GM23338 (cell line): ENCODE results near the gene ABCB11. TPM values are rescaled to one million over a fixed set of nuclear protein-coding genes. Genes with fewer than 3 reads are reported as not detected.

Experiments
- ATAC-seq: fragments of 200-7000 bp; cut with Tn5 transposase; 3 replicates; pipeline ENCODE4 v1.9.1; 2020
- DNase-seq: peaks from one replicate; pipeline ENCODE4 v3.0.0-alpha.2; 2015; ENCODE audit warnings: low spot score
- H2AFZ ChIP-seq: fragments of 200-600 bp; sonication (generic); 2 replicates; pipeline ENCODE4 v1.8.0; 2016; ENCODE audit warnings: antibody characterized with exemption, mild to moderate bottlenecking, moderate library complexity
- H3F3A ChIP-seq: fragments of 200-600 bp; sonication (generic); replicated peaks from 2 replicates; pipeline ENCODE4 v1.8.0; 2017; ENCODE audit warnings: antibody characterized with exemption, mixed run types, low read depth
- H3K27ac ChIP-seq: fragments of 200-600 bp; sonication (generic); 2 replicates; pipeline ENCODE4 v1.6.1; 2016; ENCODE audit warnings: low read depth
- H3K27me3 ChIP-seq: fragments of 200-600 bp; sonication (generic); 2 replicates; pipeline ENCODE4 v1.8.0; 2016; ENCODE audit warnings: mild to moderate bottlenecking, mixed run types, moderate library complexity; ENCODE audit not compliant: insufficient read depth
- H3K36me3 ChIP-seq: fragments of 200-600 bp; sonication (generic); 2 replicates; pipeline ENCODE4 v1.8.0; 2016; ENCODE audit warnings: mild to moderate bottlenecking; ENCODE audit not compliant: insufficient read depth
- H3K4me1 ChIP-seq: fragments of 200-600 bp; sonication (generic); 2 replicates; pipeline ENCODE4 v1.8.0; 2016; ENCODE audit warnings: mild to moderate bottlenecking, moderate library complexity; ENCODE audit not compliant: insufficient read depth
- H3K4me2 ChIP-seq: fragments of 200-600 bp; sonication (generic); 2 replicates; pipeline ENCODE4 v1.7.1; 2017; ENCODE audit warnings: mixed run types
- H3K4me3 ChIP-seq: fragments of 200-600 bp; sonication (generic); 2 replicates; pipeline ENCODE4 v1.6.1; 2016; ENCODE audit warnings: mixed run types
- H3K79me2 ChIP-seq: fragments of 200-600 bp; sonication (generic); replicated peaks from 2 replicates; pipeline ENCODE4 v1.8.0; 2017; ENCODE audit warnings: mild to moderate bottlenecking; ENCODE audit not compliant: insufficient read depth
- H3K9me2 ChIP-seq: fragments of 200-600 bp; sonication (generic); 2 replicates; pipeline ENCODE4 v1.8.0; 2017; ENCODE audit not compliant: insufficient read depth
- H4K20me1 ChIP-seq: fragments of 200-600 bp; sonication (generic); replicated peaks from 2 replicates; pipeline ENCODE4 v1.8.0; 2017; ENCODE audit warnings: mild to moderate bottlenecking; ENCODE audit not compliant: insufficient read depth
- H3K27ac Mint-ChIP-seq: 2 replicates; pipeline ENCODE4 v1.8.0; 2020; ENCODE audit warnings: inconsistent platforms, mild to moderate bottlenecking, moderate library complexity, mixed read lengths
- H3K27me3 Mint-ChIP-seq: 3 replicates; pipeline ENCODE4 v1.8.0; 2022; ENCODE audit warnings: low read depth, mild to moderate bottlenecking, moderate library complexity, mixed read lengths, inconsistent platforms; ENCODE audit not compliant: insufficient read depth, poor library complexity
- H3K36me3 Mint-ChIP-seq: 3 replicates; pipeline ENCODE4 v1.8.0; 2021; ENCODE audit warnings: low read depth, mild to moderate bottlenecking, inconsistent platforms, moderate library complexity, mixed read lengths
- H3K4me1 Mint-ChIP-seq: 3 replicates; pipeline ENCODE4 v1.8.0; 2020; ENCODE audit warnings: mild to moderate bottlenecking, inconsistent platforms, mixed read lengths
- H3K4me3 Mint-ChIP-seq: 3 replicates; pipeline ENCODE4 v1.8.0; 2021; ENCODE audit warnings: moderate library complexity, mild to moderate bottlenecking, inconsistent platforms, mixed read lengths
- H3K9me3 Mint-ChIP-seq: 3 replicates; pipeline ENCODE4 v1.8.0; 2020; ENCODE audit warnings: moderate library complexity, mild to moderate bottlenecking, inconsistent platforms, mixed read lengths
- CREB1 ChIP-seq: fragments of 250-450 bp; sonication (Bioruptor Pico); IDR thresholded peaks from 2 replicates; pipeline ENCODE4 v1.5.0; 2020; ENCODE audit warnings: low read depth, mild to moderate bottlenecking, moderate library complexity
- CTCF ChIP-seq, 2 experiments: fragments of 200-600 bp in 1 of 2; sonication (generic) in 1 of 2; conservative IDR thresholded peaks; 2 replicates each; pipeline versions ENCODE4 v1.5.1 to v1.6.1; 2016 to 2017; ENCODE audit warnings: antibody characterized with exemption in 2 of 2, low read depth in 2 of 2, mild to moderate bottlenecking in 2 of 2, moderate library complexity in 1 of 2
- ETS1 ChIP-seq: IDR thresholded peaks from 2 replicates; pipeline ENCODE4 v1.6.1; 2016; ENCODE audit warnings: antibody characterized with exemption
- EZH2 ChIP-seq: fragments of 200-600 bp; sonication (generic); IDR thresholded peaks from one replicate; pipeline ENCODE4 v1.8.0; 2017; ENCODE audit warnings: antibody characterized with exemption, mild to moderate bottlenecking, low read depth; ENCODE audit not compliant: unreplicated experiment
- JUNB ChIP-seq: IDR thresholded peaks from one replicate; pipeline ENCODE4 v1.6.1; 2016; ENCODE audit warnings: antibody characterized with exemption; ENCODE audit not compliant: unreplicated experiment
- POLR2AphosphoS5 ChIP-seq: IDR thresholded peaks from 2 replicates; pipeline ENCODE4 v1.6.1; 2016; ENCODE audit warnings: antibody characterized with exemption, low read depth
- STAT1 ChIP-seq: IDR thresholded peaks from one replicate; pipeline ENCODE4 v1.6.1; 2016; ENCODE audit warnings: antibody characterized with exemption; ENCODE audit not compliant: unreplicated experiment
- ZNF462 ChIP-seq: fragments of 250-450 bp; sonication (Bioruptor Pico); IDR thresholded peaks from 2 replicates; pipeline ENCODE4 v1.5.0; 2020; ENCODE audit warnings: mild to moderate bottlenecking, moderate library complexity
- polyA plus RNA-seq: library from polyadenylated mRNA; unstranded; fragments of >200 nt; fragmentation: Nextera tagmentation; extraction: Ambion mirVana; gene quantifications from 2 replicates; pipeline ENCODE4 v1.2.1, GENCODE V29; 2016
- total RNA-seq: library from RNA; depleted of rRNA; stranded (reverse); fragments of >200 nt; shearing (Covaris generic); gene quantifications from 2 replicates; pipeline ENCODE4 v1.2.3, GENCODE V29; 2014

The ABCB11 gene
- total and polyA plus RNA-seq, 2 experiments from 2014 or later = not detected

GRCh38 chr2:168913495-168913894, 117.6 kb downstream of the ABCB11 start (continued):
- no peak for TF ChIP-seq ZNF462
- TF ChIP-seq STAT1 = no peak
- TF ChIP-seq POLR2AphosphoS5 = no peak
- TF ChIP-seq EZH2 = no peak
- no peak for TF ChIP-seq CREB1 (CRISPR knock-in tag)

- H3K4me2 ChIP-seq = peak overlapping the region; percentile 68
- H3F3A ChIP-seq = 0 out of 2 replicates have a peak, but pooled peaks cover 6% of the 10 kb centered on the region
- no peak overlapping the region for H3K27ac Mint-ChIP-seq
- TF ChIP-seq ETS1 = no peak
- no peak for TF ChIP-seq JUNB
- no peak for TF ChIP-seq POLR2AphosphoS5
- no peak for TF ChIP-seq CTCF (conservative IDR thresholded peaks at IDR 0.05; ENCODE audit: low read depth in 2 of 2)
Measured at GRCh38 chr2:168912901-168913369, 118.2 kb downstream of the ABCB11 start.

More at GRCh38 chr2:168912901-168913369, 118.2 kb downstream of the ABCB11 start:
- Histone ChIP-seq H3K79me2 (no peaks in the 10 kb centered on the region), H3K4me3 (peak overlapping the region; percentile 42), H2AFZ (peak overlapping the region; percentile 82), H3K9me2 (0 out of 2 replicates have a peak, but pooled peaks cover 4% of the 10 kb centered on the region), H3K27ac (no peak overlapping the region), H3K4me1 (peaks cover 58% of the 10 kb centered on the region), H3K36me3 (peaks cover 9% of the 10 kb centered on the region; the same call in 1 of the 2 replicates), H4K20me1 (no peaks in the 10 kb centered on the region), H3K27me3 (peaks cover 8% of the 10 kb centered on the region; the same call in 1 of the 2 replicates)
- Mint-ChIP-seq H3K4me3 (peak overlapping the region; percentile 46; the same call in 2 of the 3 replicates), H3K36me3 (peaks cover 11% of the 10 kb centered on the region; the same call in 2 of the 3 replicates), H3K27me3 (peaks cover 16% of the 10 kb centered on the region), H3K4me1 (peaks cover 52% of the 10 kb centered on the region), H3K9me3 (peaks cover 11% of the 10 kb centered on the region; the same call in 2 of the 3 replicates)
- ATAC-seq = peak; percentile 87
- DNase-seq = peak; percentile 72
